Effector memory CD8-positive, alpha-beta T cell (primary cell): ENCODE data around the gene CCDC127.

Experiments used
- ATAC-seq: fragments of 150-1000 bp; cut with Tn5 transposase; replicated peaks from 2 replicates; pipeline ENCODE4 v1.10.0; 2021; ENCODE audit warnings: mild to moderate bottlenecking, moderate library complexity
- DNase-seq, 3 experiments: peaks; one replicate each; pipeline ENCODE4 v3.0.0; 2021
- H3K27ac Mint-ChIP-seq, 2 donors: one replicate each; pipeline ENCODE4 v1.8.0; 2022; ENCODE audit warnings: mild to moderate bottlenecking in 2 of 2, mixed read lengths in 2 of 2, moderate library complexity in 2 of 2
- H3K27me3 Mint-ChIP-seq, 2 donors: one replicate each; pipeline ENCODE4 v1.8.0; 2022; ENCODE audit warnings: mixed read lengths in 2 of 2
- H3K36me3 Mint-ChIP-seq: one replicate; pipeline ENCODE4 v1.8.0; 2022; ENCODE audit warnings: mild to moderate bottlenecking, moderate library complexity, mixed read lengths; ENCODE audit not compliant: insufficient read depth
- H3K4me1 Mint-ChIP-seq, 2 donors: one replicate each; pipeline ENCODE4 v1.8.0; 2022; ENCODE audit warnings: low read depth in 2 of 2, mixed read lengths in 2 of 2
- H3K4me3 Mint-ChIP-seq, 2 donors: one replicate each; pipeline ENCODE4 v1.8.0; 2022; ENCODE audit warnings: mild to moderate bottlenecking in 2 of 2, mixed read lengths in 2 of 2, moderate library complexity in 2 of 2
- H3K9me3 Mint-ChIP-seq, 2 donors: one replicate each; pipeline ENCODE4 v1.8.0; 2022; ENCODE audit warnings: mixed read lengths in 2 of 2

Gene CCDC127

DNA sequence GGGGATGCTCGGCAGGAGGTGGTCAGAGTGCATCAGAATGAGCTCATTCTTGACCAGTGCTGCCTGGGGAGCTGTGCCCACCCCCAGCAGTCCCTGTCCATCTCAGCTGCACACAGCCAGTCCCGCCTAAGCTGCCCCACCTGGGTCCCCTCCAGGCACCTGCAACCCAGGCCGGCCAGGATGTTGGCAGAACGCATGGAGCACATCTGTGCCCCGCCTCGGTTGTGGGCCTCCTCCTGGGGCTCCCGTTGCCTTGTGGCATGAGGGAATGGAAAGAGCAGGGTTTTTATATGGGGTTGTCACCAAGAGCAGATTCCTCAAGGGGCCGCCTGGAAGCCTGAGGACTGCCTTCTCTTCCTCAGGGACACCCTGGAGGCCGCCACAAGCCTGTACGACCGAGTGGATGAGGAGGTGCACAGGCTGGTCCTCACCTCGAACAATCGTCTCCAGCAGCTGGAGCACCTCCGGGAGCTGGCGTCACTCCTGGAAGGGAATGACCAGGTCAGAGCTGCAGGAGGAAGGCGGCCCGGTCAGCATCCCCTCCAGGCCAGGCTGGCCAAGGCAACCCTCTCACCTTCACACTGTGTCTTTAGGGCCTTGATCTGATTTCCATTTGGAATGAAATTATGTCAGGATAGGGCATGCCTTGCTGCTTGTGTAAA, 61.4 kb downstream of the CCDC127 start:
- H3K27ac Mint-ChIP-seq, result no peak overlapping the region
- no peak for DNase-seq

DNA sequence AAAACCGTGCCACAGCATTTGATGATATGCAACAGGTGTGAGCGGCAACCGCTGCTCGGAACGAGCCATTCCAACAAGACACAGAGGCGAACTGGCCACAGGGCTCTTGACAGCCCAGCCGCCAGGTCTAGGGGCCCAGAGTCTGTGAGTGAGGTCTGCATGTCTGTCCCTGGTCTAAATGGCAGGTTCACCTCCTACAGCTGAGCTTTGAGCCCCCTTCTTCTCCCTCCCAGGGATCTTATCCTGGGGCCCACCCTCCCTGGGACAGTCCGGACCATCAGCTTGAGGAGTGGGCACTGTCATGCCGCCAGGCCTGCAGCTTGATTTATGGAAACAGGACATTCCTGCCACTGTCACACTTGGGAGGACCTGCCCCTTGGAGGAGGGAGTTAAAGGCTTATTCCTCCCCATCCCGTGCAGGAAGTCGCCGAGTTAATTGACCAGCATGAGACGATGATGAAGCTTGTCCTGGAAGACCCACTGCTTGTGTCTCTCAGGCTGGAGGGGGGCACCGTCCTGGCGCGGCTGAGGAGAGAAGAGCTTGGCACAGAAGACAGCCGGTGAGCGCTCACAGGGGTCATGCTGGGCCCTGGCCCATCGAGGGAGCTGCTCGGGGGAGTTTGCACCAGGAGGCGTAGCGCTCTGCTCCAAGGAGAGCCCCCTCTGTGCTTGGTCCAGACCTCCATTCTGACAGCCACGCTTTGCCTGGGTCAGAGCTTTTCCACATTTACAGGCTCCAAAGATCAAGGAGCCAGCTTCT, 62.1 kb downstream of the CCDC127 start:
- peaks cover 0 to 3% of the 10 kb centered on the region in 2 donors for H3K4me1 Mint-ChIP-seq
- H3K36me3 Mint-ChIP-seq, result no peaks in the 10 kb centered on the region
- no peak overlapping the region for H3K4me3 Mint-ChIP-seq
- ATAC-seq (no peak), DNase-seq (no peak)
- no peak overlapping the region for H3K27ac Mint-ChIP-seq
- H3K27me3 Mint-ChIP-seq, result peaks cover 39 to 64% of the 10 kb centered on the region in 2 donors
- no peaks in the 10 kb centered on the region for H3K9me3 Mint-ChIP-seq

More for the DNA sequence above, 61.4 kb downstream of the CCDC127 start:
- ATAC-seq, result no peak
- Mint-ChIP-seq H3K4me3 (no peak overlapping the region), H3K36me3 (no peaks in the 10 kb centered on the region), H3K27me3 (peaks cover 46 to 71% of the 10 kb centered on the region in 2 donors), H3K4me1 (peaks cover 0 to 3% of the 10 kb centered on the region in 2 donors), H3K9me3 (no peaks in the 10 kb centered on the region)

DNA sequence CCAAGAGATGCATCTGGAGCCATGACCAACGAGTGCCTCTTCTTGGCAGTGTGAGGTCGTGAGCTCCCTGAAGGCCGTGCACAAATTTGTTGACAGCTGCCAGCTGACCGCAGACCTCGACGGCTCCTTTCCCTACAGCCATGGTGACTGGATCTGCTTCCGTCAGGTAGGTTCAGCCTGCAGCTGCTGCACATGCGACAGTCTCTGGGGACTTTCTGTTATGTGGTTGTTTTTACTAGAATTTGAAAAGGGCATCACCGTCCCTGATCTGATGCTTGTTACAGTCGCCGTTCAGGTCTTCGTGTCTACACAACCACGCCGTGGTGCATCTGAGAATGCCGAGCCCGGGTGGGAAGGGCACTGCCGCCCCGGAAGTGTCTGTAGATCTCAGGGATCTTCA, 63.1 kb downstream of the CCDC127 start:
- H3K4me3 Mint-ChIP-seq, result no peak overlapping the region
- ATAC-seq (no peak), DNase-seq (no peak)
- H3K27ac Mint-ChIP-seq, result no peak overlapping the region
- peaks cover 29 to 54% of the 10 kb centered on the region in 2 donors for H3K27me3 Mint-ChIP-seq
- H3K4me1 Mint-ChIP-seq, result peaks cover 0 to 3% of the 10 kb centered on the region in 2 donors
- H3K36me3 Mint-ChIP-seq, result no peaks in the 10 kb centered on the region
- H3K9me3 Mint-ChIP-seq, result no peaks in the 10 kb centered on the region

DNA sequence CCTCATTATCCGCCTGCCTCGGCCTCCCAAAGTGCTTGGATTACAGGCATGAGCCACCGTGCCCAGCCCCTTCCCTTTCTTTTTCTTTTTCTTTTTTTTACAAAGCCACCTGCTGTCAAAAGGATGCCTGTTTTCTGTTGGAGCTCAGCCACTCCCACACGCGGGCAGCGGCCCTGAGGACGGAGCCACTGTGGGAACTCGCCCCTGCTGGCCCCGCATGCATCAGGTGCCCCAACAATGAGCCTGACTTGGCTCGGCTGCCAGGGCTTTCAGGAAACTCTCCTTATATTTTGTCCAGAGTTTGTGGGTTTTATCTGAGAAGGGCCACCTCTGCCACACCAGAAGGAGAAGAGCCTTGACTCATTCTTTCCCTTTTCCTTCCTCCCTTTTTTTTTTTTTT, 63.7 kb downstream of the CCDC127 start:
- Mint-ChIP-seq H3K9me3 (no peaks in the 10 kb centered on the region), H3K27me3 (peaks cover 23 to 48% of the 10 kb centered on the region in 2 donors), H3K36me3 (no peaks in the 10 kb centered on the region), H3K4me1 (no peaks in the 10 kb centered on the region), H3K27ac (no peak overlapping the region), H3K4me3 (no peak overlapping the region)
- DNase-seq, result no peak
- ATAC-seq, result no peak

DNA sequence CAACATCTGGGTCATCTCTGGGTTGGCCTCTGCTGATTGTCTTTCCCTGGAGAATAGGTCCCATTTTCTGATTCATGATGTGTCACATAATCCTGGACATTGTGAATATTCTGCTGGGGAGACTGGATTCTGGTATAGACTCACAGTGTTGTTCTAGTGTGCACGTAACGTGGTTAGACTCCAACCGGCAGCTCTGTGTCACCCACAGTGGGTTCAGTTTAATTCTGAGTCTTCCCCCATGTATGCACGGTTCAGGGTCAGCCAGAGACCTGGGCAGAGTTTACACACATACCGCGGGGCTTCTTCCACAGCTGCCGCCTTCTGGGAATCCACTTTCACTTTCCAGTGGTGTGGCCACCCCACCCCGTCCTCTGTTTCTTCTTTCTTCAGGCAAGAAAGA, 64.7 kb downstream of the CCDC127 start:
- Mint-ChIP-seq H3K36me3 (no peaks in the 10 kb centered on the region), H3K4me3 (no peak overlapping the region), H3K4me1 (no peaks in the 10 kb centered on the region), H3K27me3 (peaks cover 13 to 39% of the 10 kb centered on the region in 2 donors), H3K9me3 (no peaks in the 10 kb centered on the region), H3K27ac (peak overlapping the region in 1 of 2 donors; percentile 57)
- no peak for ATAC-seq
- DNase-seq, result no peak

DNA sequence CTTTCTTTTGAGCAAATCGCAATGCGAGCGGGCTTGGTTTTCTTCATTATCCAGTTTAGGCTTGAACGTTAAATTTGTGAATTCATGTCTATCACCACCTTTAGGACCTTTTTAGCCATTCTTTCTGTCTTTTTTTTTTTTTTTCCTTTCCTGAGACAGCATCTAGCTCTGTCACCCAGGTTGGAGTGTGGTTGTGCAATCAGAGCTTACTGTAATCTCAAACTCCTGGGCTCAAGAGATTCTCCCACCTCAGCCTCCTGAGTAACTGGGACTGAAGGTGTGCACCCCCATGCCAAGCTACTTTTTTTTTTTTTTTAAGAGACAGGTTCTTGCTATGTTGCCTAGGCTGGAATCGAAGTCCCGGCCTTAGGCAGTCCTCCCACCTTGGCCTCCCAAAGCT, 65.9 kb downstream of the CCDC127 start:
- DNase-seq (no peak), ATAC-seq (no peak)
- no peak overlapping the region for H3K27ac Mint-ChIP-seq
- H3K36me3 Mint-ChIP-seq, result no peaks in the 10 kb centered on the region
- no peak overlapping the region for H3K4me3 Mint-ChIP-seq
- peaks cover 18 to 38% of the 10 kb centered on the region in 2 donors for H3K27me3 Mint-ChIP-seq
- no peaks in the 10 kb centered on the region for H3K4me1 Mint-ChIP-seq
- peaks cover 3 to 10% of the 10 kb centered on the region in 2 donors for H3K9me3 Mint-ChIP-seq

DNA sequence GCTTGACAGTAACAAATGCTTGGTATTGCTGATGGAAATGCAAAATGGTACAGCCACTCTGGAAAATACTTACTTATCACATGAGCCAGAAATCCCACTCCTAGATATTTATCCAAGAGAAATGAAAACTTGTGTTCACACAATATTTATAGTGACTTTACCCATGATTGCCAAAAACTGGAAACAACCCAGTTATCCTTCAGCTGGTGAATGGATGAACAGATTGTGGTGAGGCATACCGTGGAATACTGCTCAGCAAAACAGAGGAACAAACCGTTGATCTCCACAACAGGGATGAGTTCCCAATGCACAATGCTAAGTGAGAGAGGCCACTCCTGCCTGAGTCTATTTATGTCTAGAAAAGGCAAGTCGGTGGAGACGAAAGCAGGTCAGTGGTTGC, 67.2 kb downstream of the CCDC127 start:
- ATAC-seq (no peak), DNase-seq (no peak)
- Mint-ChIP-seq H3K27ac (no peak overlapping the region), H3K4me1 (no peaks in the 10 kb centered on the region), H3K4me3 (no peak overlapping the region), H3K9me3 (peaks cover 3 to 18% of the 10 kb centered on the region in 2 donors), H3K27me3 (peaks cover 9 to 37% of the 10 kb centered on the region in 2 donors), H3K36me3 (no peaks in the 10 kb centered on the region)

DNA sequence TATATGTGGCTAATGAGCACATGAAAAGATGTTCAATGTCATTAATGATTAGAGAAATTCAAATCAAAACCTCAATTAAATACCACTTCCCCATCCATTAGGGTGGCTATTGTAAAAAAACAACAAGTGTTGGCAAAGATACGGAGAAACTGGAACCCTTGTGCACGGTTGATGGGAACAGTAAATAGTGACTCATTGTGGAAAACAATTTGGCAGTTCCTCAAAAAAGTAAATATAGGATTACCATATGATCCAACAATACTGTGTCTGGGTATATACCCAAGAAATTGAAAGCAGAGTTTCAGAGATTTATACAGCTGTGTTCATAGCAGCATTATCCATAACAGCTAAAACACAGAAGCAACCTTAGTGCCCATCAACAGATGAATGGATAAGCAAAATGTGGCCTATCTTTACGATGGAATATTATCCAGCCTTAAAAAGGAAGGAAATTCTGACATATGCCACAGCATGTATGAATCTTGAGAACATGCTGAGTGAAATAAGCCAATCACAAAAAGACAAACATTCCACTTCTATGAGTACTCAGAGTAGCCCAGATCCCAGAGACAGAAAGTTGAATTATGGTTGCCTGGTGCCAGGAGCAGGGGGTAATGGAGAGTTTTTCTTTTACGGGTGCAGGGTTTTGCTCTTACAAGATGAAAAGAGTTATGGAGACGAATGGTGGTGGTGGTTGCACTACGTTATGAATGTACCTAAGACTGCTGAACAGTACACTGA, 68.0 kb downstream of the CCDC127 start:
- H3K36me3 Mint-ChIP-seq, result no peaks in the 10 kb centered on the region
- H3K4me3 Mint-ChIP-seq, result no peak overlapping the region
- peaks cover 3 to 18% of the 10 kb centered on the region in 2 donors for H3K9me3 Mint-ChIP-seq
- no peak overlapping the region for H3K27ac Mint-ChIP-seq
- DNase-seq (no peak), ATAC-seq (no peak)
- peaks cover 9 to 37% of the 10 kb centered on the region in 2 donors for H3K27me3 Mint-ChIP-seq
- H3K4me1 Mint-ChIP-seq, result no peaks in the 10 kb centered on the region

DNA sequence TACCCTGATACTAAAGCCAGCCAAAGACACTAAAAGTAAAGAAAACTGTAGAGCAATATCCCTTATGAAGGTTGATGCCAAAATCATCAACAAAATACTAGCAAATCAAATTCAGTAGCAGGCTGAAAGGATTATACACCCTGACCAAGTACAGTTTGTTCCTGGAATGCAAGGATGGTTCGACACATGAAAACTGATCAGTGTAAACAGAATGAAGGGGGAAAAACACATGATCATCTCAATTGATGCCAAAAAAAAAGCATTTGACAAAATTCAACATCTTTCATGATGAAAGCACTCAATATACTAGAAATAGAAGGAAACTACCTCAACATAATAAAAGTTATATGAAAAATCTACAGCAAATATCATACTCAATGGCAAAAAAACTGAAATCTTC, 70.2 kb downstream of the CCDC127 start:
- H3K27ac Mint-ChIP-seq, result no peak overlapping the region
- DNase-seq (no peak), ATAC-seq (no peak)
- no peak overlapping the region for H3K4me3 Mint-ChIP-seq
- no peaks in the 10 kb centered on the region for H3K36me3 Mint-ChIP-seq
- H3K27me3 Mint-ChIP-seq, result peaks cover 13 to 49% of the 10 kb centered on the region in 2 donors
- H3K4me1 Mint-ChIP-seq, result no peaks in the 10 kb centered on the region
- peaks cover 3 to 18% of the 10 kb centered on the region in 2 donors for H3K9me3 Mint-ChIP-seq
